HG03025 (cell line): ENCODE results near the gene FNBP1.
A peak's percentile ranks its signal among the peaks of the same experiment; 100 is the strongest.

Experiments
- ATAC-seq: cut with Tn5 transposase; IDR thresholded peaks from one replicate; pipeline ENCODE4 v1.9.1; 2021; ENCODE audit warnings: mild to moderate bottlenecking, moderate library complexity; ENCODE audit not compliant: unreplicated experiment, low FRiP score

Gene FNBP1

DNA sequence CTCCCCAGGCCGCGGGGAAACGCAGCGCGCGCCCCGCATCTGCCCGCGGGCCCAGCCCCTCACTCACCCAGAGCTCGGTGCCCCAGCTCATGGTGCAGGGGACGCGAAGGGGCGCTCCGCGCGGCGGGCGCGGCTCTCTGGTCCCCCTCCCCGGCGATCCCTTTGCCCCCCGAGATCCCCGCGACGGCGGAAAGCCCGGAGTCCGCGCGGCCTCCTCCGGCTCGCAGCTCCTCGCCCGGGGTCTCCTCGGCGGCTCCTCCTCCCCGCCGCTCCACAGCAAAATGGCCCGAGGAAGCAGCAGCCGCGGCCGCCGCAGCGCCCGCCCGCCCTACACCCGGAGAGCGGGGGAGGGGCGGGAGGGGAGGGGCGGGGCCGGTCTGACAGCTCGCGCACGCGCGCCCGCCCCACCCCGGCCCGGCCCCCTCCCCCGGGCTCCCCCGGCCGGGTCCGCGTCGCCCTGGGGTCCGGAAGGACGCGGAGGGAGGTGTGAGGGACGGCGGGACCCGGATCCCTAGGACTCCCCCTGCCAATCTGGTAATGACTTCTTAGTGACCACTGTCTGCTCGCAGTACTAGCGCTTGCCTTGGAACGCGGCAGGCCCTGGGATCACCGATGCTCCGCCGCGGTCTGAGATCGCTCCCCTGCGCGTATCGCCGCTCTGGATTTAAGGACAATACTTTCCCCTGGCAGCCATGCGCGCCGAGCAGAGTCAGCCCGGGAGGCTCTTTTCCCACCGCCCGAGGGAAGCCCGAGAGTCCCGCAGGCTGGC lies at the start of gene FNBP1:
TSS of gene FNBP1 (minus strand) at position 305 of the 769 bp plus-strand sequence. CDS start at position 91, 214 bp downstream.
- ATAC-seq = peak; percentile 34

DNA sequence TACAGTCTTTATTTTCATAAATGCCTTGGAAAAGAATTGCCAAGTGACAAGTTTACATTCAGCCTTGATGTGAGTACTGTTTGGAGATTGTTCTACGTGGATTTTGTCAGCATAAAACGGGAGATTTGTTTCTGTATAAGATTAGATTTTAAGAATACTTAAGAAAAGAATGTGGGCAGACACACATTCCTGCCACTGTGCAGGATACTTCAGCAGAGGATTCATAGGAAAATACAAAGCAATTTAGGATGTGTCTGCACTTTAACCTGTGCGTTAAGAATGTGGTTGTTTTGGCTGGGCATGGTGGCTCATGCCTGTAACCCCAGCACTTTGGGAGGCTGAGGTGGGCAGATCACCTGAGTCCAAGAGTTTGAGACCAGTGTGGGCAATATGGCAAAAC lies 47.9 kb upstream of the FNBP1 start:
- no peak for ATAC-seq

DNA sequence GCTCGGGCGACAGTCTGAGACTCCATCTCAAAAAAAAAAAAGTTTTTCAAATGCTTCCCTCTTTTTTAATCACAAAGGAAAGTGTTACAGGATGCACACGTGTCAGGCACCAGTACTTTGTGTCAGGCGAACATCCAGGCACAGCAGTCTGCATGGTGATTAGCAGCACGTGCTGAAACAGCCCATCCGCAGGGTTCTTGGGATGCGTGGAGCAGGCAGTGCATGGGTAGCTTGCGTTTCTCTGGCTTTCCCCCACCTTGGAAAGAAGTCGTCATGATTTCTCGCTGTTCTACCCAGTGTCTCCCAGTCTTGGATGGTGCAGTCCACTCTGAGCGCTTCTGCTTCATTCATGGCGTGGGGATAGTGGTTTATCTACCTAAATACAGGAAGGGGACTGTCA lies 46.2 kb upstream of the FNBP1 start:
- ATAC-seq = no peak

DNA sequence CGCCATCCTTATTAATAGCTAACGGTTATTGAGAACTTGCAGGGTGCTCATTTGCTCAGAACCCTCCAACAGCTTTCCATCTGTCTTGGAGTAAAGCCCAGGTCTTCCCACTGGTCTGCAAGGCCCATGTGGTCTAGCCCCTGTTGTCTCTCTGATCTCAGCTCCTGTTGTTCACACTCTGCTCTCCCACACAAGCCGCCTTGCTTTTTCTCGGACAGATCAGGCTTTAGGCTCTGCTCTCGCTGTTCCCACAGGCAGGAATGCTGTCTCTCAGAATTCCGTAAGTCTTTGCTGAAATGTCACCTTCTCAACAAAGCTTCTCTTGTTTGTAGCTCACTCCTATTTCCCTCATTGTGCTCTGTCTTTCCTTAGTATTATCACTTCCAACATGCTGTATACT lies 45.1 kb upstream of the FNBP1 start:
- ATAC-seq = no peak

DNA sequence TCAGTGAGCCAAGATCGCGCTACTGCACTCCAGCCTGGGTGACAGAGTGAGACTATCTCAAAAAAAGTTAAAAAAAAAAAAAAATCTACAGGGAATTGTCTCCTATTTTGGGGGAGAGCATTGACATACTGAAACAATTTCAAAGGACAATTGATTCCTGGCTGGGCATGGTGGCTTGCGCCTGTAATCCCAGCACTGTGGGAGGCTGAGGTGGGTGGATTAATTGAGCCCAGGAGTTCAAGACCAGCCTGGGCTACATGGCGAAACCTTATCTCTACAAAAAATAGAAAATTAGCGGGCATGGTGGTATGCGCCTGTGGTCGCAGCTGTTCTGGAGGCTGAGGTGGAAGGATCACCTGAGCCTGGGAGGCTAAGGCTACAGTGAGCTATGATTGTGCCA lies 41.3 kb upstream of the FNBP1 start:
- no peak for ATAC-seq

DNA sequence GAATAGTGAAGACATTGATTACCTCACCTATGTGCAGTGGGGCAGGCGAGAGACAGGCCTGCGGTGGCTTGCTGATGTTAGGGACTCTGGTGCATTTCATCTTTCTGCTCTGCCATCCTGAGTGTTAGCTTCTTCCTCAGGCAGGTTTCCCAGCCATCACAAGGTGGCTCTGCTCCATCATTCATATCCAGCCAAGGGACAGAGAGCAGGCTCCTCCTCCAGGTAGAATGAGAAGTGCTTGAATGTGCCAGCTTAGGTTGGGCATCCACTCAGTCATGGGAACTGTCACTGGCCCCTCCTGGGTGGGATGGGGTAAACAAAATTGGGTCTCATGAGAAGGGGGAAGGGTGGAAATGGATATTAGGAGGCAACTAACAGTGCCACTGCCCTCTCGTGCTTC lies 35.6 kb upstream of the FNBP1 start:
- ATAC-seq = no peak

DNA sequence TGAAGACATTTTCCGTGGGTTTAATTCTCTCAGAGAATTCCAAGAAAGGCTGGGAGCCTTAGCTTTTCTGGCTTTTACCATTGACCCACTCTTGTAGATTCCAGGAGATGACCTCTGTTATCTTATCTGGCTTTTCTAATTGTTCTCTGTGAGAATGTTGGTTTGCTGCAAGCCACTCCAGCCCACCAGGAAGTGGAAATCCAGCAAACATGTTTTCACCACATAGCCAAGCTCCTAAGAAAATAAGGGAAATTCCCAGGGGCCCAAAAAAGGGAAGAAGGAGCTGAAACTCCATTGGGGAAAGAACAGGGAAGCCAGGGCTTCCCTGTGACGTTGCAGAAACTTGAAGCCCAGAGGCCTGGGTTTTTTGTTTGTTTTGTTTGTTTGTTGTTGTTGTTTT lies 30.4 kb upstream of the FNBP1 start:
- no peak for ATAC-seq

DNA sequence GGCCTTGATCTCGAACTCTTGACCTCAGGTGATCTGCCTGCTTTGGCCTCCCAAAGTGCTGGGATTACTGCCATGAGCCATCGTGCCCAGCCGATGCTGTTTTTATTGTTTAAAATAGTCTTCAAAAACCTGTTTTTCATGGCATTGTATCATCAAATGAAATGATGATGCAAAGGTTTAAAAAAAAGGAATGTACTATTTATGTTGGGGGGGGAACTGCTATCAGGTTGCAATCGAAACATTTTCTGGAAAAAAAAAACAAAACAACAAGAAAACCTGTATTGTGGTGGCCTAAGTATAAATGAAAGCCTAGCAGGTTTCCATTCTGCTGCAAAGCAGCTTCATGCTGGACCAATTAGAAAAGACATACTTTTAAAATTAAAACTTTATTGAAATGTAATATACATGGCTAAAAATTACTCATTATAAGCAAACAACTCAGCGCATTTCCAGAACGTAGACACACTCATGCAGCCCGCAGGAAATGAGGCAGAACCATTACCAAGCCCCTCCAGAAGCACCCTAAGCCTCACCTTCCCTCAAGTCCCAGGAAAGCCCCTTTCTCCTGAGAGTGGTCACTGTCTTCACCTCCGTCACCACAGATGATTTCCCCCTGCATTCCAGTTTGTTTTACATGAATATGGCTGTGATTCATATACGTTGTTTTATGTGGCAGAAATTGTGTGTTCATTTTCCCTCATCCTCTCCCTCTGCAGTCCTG lies 29.7 kb upstream of the FNBP1 start:
- no peak for ATAC-seq

DNA sequence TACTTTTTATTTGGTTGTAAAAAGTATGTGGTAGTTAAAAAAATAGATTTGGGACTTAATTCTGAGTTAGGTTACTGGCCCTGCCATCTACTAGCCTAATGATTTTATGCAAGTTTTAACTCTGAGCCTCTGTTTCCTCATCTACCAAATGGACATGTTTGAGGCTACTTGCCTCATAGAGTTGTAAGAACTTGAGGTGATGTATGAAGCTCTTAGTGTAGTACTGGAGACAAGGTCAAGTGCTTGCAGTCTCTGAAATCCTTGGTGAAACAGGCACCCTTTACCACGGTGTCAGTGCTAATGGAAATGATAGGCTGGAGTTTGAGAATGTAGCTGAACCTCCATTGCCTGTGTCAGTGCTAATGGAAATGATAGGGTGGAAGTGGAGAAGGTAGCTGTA lies 26.1 kb upstream of the FNBP1 start:
- no peak for ATAC-seq

DNA sequence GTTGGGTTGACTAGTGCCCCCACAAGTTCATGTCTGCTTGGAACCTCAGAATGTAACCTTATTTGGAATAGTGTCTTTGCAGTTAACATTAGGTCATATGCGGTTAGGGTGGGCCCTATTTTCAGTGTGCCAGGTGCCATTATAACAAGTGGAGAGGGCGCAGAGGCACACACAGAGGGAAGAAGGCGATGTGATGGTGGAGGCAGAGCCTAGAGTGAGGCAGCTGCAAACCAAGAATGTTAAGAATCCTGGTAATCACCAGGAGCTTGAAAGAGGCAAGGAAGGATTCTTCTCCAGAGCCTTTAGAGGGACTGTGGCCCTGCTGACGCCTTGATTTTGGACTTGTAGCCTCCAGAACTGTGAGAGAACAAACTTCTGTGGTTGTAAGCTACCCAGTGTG lies 21.6 kb upstream of the FNBP1 start:
- ATAC-seq = no peak

DNA sequence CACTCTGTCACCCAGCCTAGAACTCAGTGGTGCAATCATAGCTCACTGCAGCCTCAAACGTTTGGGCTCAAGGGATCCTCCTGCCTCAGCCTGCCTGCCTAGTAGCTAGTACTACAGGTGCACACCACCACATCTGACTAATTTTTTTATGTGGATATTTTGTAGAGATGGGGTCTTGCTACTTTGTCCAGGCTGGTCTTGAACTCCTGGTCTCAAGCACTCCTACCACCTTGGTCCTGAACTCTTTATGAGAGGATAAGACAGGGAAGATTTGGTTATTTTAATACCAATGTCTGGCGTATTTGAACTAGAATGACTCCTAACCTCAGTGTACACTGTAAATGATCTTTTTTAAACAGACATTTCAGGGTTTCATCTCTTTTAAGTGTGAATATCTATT lies 19.8 kb upstream of the FNBP1 start:
- ATAC-seq = no peak

DNA sequence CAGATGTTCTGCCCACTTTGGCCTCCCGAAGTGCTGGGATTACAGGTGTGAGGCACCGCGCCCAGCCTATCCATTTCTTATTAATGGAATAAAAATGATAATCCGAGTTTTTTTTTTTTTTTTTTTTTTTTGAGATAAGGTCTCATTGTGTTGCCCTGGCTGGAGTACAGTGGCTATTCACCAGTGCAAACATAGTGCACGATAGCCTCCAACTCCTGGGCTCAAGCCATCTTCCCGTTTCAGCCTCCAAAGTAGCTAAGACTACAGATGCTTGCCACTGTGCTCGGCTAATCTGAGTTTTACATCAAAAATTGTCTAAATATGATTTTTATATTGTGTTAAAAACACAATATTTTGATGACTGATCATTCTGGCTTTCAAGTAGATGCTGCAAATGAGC lies 17.3 kb upstream of the FNBP1 start:
- no peak for ATAC-seq

DNA sequence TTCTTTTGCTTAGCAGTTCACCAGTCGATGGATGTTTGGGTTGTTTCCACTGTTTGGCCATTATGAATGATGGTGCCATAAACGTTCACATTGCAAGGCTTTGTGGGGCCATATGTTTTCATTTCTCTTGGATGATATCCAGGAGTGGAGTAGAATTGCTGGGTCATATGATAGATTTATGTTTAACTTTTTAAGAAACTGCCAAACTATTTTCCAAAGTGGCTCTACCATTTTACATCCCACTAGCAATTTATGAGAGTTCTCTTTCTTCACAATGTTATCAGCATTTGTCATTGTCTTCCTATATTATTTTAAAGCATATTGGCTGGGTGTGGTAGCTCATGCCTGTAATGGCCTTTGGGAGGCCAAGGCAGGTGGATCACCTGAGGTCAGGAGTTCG lies 15.9 kb upstream of the FNBP1 start:
- no peak for ATAC-seq

DNA sequence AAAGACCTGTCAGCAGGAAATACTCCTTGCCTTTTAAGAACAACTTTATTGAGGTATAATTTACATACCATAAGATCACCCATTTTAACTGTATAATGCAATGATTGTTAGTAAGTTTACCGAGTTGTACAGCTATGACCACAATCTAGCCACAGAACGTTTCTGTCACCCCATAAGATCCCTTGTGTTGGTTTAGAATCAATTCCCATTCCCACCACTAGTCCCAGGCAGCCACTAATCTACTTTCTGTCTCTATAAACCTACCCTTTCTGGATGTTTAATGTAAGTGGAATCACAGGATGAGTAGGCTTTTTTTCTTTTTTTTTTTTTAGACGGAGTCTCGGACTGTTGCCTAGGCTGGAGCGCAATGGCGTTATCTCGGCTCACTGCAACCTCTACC lies 15.2 kb upstream of the FNBP1 start:
- ATAC-seq = no peak

DNA sequence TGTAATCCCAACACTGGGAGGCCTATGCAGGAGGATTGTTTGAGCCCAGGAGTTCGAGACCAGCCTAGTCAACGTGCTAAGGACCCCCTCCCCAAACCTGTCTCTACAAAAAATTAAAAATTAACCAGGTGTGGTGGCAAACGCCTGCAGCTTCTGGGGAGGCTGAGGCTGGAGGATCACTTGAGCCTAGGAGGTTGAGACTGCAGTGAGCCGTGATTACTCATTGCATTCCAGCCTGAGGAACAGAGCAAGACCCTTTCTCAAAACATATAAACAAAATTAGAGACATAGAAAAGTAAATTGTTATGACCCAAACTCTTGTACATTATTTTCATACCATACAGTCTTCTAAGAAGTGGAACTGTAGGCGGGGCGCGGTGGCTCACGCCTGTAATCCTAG lies 11.8 kb upstream of the FNBP1 start:
- no peak for ATAC-seq

DNA sequence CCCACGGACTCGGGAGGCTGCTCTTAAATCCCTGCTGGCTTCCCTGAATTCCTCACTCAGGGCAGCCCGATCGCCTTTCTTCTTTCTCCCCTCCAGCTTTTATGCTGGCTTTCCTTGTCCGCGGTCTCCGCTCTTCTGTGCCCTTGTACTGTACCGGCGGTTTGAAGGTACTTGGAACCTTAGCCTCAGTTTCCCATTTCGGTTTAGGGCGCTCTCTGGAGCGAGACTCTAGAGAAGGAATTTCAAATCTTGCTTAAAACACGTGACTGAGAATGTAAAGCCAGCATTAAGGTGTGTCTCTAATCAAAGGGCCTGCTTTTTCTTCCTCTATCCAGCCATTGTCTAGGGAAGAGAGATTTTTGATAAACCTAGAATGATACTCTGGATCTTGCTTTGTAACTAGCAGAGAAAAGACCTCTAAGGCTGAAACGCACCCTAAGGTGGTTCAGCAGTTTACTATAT lies 11.4 kb upstream of the FNBP1 start:
- no peak for ATAC-seq

DNA sequence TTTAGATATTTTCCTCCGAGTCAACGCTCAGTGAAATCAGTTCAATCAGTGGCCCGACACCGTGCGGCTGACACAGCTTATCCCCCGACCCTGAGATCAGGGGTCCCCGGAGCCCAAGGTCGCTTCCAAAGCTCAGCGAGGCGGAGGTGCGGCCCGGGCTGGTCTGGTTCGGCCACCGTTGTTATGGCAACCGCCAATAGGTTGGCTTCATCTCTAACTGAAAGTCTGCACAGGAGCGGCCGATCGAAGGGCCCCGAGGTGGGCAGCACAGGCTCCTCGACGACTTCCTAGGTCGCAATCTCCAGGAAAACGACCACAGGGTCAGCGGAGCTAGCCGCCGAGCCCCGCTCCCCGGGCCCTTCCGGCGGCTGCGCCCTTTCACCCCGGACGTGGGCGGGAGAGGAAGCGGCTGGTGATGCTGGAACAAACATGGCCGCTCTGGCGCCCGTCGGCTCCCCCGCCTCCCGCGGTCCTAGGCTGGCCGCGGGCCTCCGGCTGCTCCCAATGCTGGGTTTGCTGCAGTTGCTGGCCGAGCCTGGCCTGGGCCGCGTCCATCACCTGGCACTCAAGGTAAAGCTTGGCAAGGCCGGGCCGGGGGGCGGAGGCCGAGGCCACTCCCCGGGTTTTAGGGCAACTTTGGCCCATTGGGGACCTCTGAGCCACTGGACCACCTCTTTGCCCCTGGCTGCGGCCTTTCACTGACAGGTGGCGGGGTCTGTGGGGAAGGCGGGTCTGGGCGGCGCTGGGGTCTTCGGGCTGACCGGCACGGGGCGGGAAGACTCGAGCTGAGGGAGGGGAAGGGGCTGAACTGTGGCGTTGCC lies 10.7 kb upstream of the FNBP1 start, which contains the start of gene GPR107:
TSS of gene GPR107 (plus strand) at position 403 of the 821 bp plus-strand sequence. CDS start at position 430, 27 bp downstream.
- ATAC-seq = no peak

DNA sequence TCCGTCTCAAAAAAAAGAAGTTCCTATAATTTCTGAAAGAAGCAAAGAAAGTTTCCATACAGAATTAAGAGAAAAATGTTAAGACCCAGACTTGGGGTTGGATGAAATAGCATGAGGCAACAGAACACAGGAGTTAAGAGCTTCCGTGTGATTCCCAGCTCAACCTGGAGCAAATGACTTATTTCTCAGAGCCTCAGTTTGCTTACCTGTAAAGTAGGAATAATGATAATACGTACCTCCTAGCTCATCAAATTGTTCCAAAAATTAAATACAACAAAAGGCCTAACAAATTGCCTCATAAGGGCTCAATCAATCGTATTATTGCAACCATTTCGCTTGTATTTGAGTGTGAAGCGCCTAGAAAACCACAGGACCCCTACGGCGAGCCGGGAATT lies 10.1 kb upstream of the FNBP1 start:
- ATAC-seq = no peak

DNA sequence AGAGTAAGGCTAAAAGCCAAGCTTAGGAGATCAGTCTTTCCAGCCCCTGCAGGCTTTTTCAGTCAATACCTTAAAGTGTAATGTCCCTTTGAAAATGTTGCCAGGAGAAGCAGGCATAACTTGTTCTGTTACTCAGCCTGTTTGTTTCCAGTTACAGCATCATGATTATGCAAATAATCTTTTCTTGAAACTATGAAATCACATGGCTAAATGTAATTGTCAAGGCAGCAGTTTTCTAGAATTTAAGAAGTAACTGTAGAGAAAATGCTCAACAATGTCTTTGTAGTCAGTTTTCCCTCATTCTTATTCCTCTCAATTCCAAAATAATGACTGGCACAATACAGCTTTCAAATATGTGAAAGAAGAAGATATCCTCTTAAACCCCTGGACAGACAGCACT lies 8.9 kb upstream of the FNBP1 start:
- ATAC-seq = no peak

DNA sequence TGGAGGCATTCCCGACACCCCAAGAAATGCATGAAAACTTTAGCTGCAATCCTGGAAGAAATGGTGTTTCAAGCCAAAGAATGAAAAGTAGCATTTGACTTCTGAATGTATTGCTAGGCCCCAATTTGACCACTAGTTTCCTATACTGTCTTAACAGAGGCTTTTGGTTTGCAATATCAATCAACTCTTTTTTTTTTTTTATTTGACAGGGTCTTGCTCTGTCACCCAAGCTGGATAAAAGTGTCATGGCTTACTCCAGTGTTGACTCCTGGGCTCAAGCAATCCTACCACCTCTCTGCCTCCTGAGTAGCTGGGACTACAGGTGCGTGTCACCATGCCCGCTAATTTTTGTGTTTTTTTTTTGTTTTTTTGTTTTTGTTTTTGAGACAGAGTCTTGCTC lies 7.5 kb upstream of the FNBP1 start:
- ATAC-seq = no peak
